SK-N-SH (cell line): ENCODE measurements around the gene TMEM132D. TPM values are rescaled to one million over a fixed set of nuclear protein-coding genes. Genes with fewer than 3 reads are reported as not detected.

Source experiments
- CTCF ChIA-PET: fragments of 300-600, 350-600 bp; formaldehyde crosslinking; extraction: SDS; loops from one replicate; lab custom pipeline; 2021; lab: Yijun Ruan, JAX
- POLR2A ChIA-PET: fragments of 350-600 bp; sonication (Branson Sonifier 250); formaldehyde crosslinking; extraction: SDS; loops from one replicate; lab custom pipeline; 2020; ENCODE audit warnings: antibody characterized with exemption, inconsistent platforms; lab: Yijun Ruan, JAX
- DNase-seq: peaks from one replicate; pipeline ENCODE4 v3.0.0; 2012
- H2AFZ ChIP-seq: fragments of 200-600 bp; sonication (generic); 2 replicates; pipeline ENCODE4 v1.8.1; 2016; ENCODE audit warnings: antibody characterized with exemption, mild to moderate bottlenecking, low read depth
- H3F3A ChIP-seq: fragments of 200-600 bp; sonication (generic); replicated peaks from 2 replicates; pipeline ENCODE3; 2016; ENCODE audit warnings: antibody characterized with exemption, mild to moderate bottlenecking; ENCODE audit not compliant: insufficient read depth
- H3K27ac ChIP-seq, 2 experiments: fragments of 200-500 bp in 1 of 2; fragments of 200-600 bp in 1 of 2; sonication (Bioruptor generic) in 1 of 2; sonication (generic), shearing (Covaris generic) in 1 of 2; 2 replicates each; pipeline versions ENCODE4 v1.5.1 to v1.6.1; 2014 to 2016; ENCODE audit warnings: low read depth in 2 of 2, inconsistent platforms in 1 of 2, low read length in 1 of 2, mild to moderate bottlenecking in 1 of 2, mixed read lengths in 1 of 2
- H3K27me3 ChIP-seq: fragments of 200-600 bp; sonication (generic), shearing (Covaris generic); 2 replicates; pipeline ENCODE4 v1.6.1; 2016; ENCODE audit warnings: mixed run types; ENCODE audit not compliant: insufficient read depth
- H3K36me3 ChIP-seq, 2 experiments: fragments of 200-500 bp in 1 of 2; fragments of 200-600 bp in 1 of 2; sonication (Bioruptor generic) in 1 of 2; sonication (generic) in 1 of 2; replicated peaks in 1 of 2; 2 replicates each; pipeline versions ENCODE3 to v1.5.1; 2014 to 2016; ENCODE audit warnings: low read length in 1 of 2, mild to moderate bottlenecking in 1 of 2; ENCODE audit not compliant: insufficient read depth in 2 of 2, control insufficient read depth in 1 of 2
- H3K4me1 ChIP-seq, 2 experiments: fragments of 200-500 bp in 1 of 2; fragments of 200-600 bp in 1 of 2; sonication (Bioruptor generic) in 1 of 2; sonication (generic), shearing (Covaris generic) in 1 of 2; 2 replicates each; pipeline versions ENCODE4 v1.5.1 to v1.6.1; 2014 to 2016; ENCODE audit warnings: low read depth in 1 of 2, low read length in 1 of 2, mixed run types in 1 of 2; ENCODE audit not compliant: insufficient read depth in 2 of 2, control insufficient read depth in 1 of 2
- H3K4me2 ChIP-seq: fragments of 200-600 bp; sonication (generic), shearing (Covaris generic); 2 replicates; pipeline ENCODE4 v1.6.1; 2017; ENCODE audit warnings: mixed run types
- H3K4me3 ChIP-seq, 2 experiments: fragments of 200-500 bp in 1 of 2; fragments of 200-600 bp in 1 of 2; sonication (Bioruptor generic) in 1 of 2; sonication (generic), shearing (Covaris generic) in 1 of 2; 2 replicates each; pipeline versions ENCODE4 v1.5.1 to v1.8.1; 2014 to 2016; ENCODE audit warnings: low read depth in 2 of 2, inconsistent platforms in 1 of 2, low read length in 1 of 2, mild to moderate bottlenecking in 1 of 2, mixed read lengths in 1 of 2, moderate library complexity in 1 of 2
- H3K79me2 ChIP-seq: fragments of 200-600 bp; sonication (generic); 2 replicates; pipeline ENCODE4 v1.8.1; 2017; ENCODE audit warnings: mild to moderate bottlenecking; ENCODE audit not compliant: insufficient read depth
- H3K9ac ChIP-seq: fragments of 200-600 bp; sonication (generic); 2 replicates; pipeline ENCODE4 v1.6.1; 2017; ENCODE audit warnings: mixed run types
- H3K9me2 ChIP-seq: fragments of 200-600 bp; sonication (generic); 2 replicates; pipeline ENCODE4 v1.6.1; 2017; ENCODE audit warnings: mixed run types
- H3K9me3 ChIP-seq: fragments of 200-600 bp; sonication (generic); 2 replicates; pipeline ENCODE4 v1.6.1; 2017; ENCODE audit warnings: mixed run types, mild to moderate bottlenecking, moderate library complexity
- H4K20me1 ChIP-seq: fragments of 200-600 bp; sonication (generic); 2 replicates; pipeline ENCODE4 v1.6.1; 2017; ENCODE audit warnings: mild to moderate bottlenecking, mixed run types; ENCODE audit not compliant: insufficient read depth
- CHD2 ChIP-seq: fragments of 150-350 bp; IDR thresholded peaks from 2 replicates; pipeline ENCODE4 v1.6.1; 2018; ENCODE audit warnings: low read length; ENCODE audit not compliant: partially characterized antibody
- ELF1 ChIP-seq: IDR thresholded peaks from 2 replicates; pipeline ENCODE4 v1.4.0; 2012
- FOXJ3 ChIP-seq: sonication (generic); formaldehyde crosslinking; IDR thresholded peaks from 2 replicates; pipeline ENCODE4 v1.5.1; 2020; ENCODE audit warnings: mild to moderate bottlenecking, missing genetic modification reagents
- FOXM1 ChIP-seq: IDR thresholded peaks from 2 replicates; pipeline ENCODE4 v1.4.0; 2012; ENCODE audit warnings: low read depth, mild to moderate bottlenecking
- GATA2 ChIP-seq: sonication (generic); formaldehyde crosslinking; IDR thresholded peaks from 2 replicates; pipeline ENCODE4 v1.5.0; 2020; ENCODE audit warnings: mild to moderate bottlenecking, missing genetic modification reagents
- JUND ChIP-seq: IDR thresholded peaks from 2 replicates; pipeline ENCODE4 v1.4.0; 2012
- MXI1 ChIP-seq: IDR thresholded peaks from 2 replicates; pipeline ENCODE4 v1.6.1; 2012; ENCODE audit warnings: mild to moderate bottlenecking, low read depth, low read length, improper control_type of control experiment
- NFIC ChIP-seq: IDR thresholded peaks from 2 replicates; pipeline ENCODE4 v1.4.0; 2012; ENCODE audit warnings: borderline replicate concordance
- RCOR1 ChIP-seq: fragments of 150-350 bp; IDR thresholded peaks from 2 replicates; pipeline ENCODE4 v1.6.1; 2017; ENCODE audit warnings: antibody characterized with exemption, low read length
- RFX5 ChIP-seq: IDR thresholded peaks from 2 replicates; pipeline ENCODE4 v1.6.1; 2012; ENCODE audit warnings: mild to moderate bottlenecking, improper control_type of control experiment, low read length
- SIN3A ChIP-seq: IDR thresholded peaks from 2 replicates; pipeline ENCODE4 v1.6.1; 2012; ENCODE audit warnings: low read depth, mild to moderate bottlenecking, low read length, moderate library complexity, borderline replicate concordance
- SMC3 ChIP-seq: IDR thresholded peaks from 2 replicates; pipeline ENCODE4 v1.6.1; 2012; ENCODE audit warnings: low read depth, low read length, improper control_type of control experiment
- TCF12 ChIP-seq: IDR thresholded peaks from 2 replicates; pipeline ENCODE4 v1.4.0; 2012
- TEAD4 ChIP-seq: IDR thresholded peaks from 2 replicates; pipeline ENCODE4 v1.4.0; 2012; ENCODE audit warnings: mild to moderate bottlenecking, borderline replicate concordance; ENCODE audit not compliant: insufficient read depth
- YY1 ChIP-seq: IDR thresholded peaks from 2 replicates; pipeline ENCODE4 v1.4.0; 2012; ENCODE audit warnings: low read depth, mild to moderate bottlenecking
- WGBS: methylation state at CpG from one replicate; pipeline ENCODE4 v1.1.6; 2017; ENCODE audit warnings: low lambda C conversion rate; 5-methylcytosine and 5-hydroxymethylcytosine counted together
- polyA plus RNA-seq, 3 experiments: library from polyadenylated mRNA; depleted of rRNA; stranded (reverse); fragments of >200 nt; gene quantifications; 2 replicates each; pipeline ENCODE4 v1.2.3, GENCODE V29; 2012
- TF ChIP-seq, protein P1 (sequence below): IDR thresholded peaks from 2 replicates; pipeline ENCODE4 v1.4.0; 2012; ENCODE audit warnings: low read depth, borderline replicate concordance
- TF ChIP-seq, protein P2 (sequence below): IDR thresholded peaks from 2 replicates; pipeline ENCODE4 v1.6.1; 2012; ENCODE audit warnings: mild to moderate bottlenecking, low read depth, low read length, moderate library complexity
- TF ChIP-seq, protein P3 (sequence below): fragments of 150-350 bp; IDR thresholded peaks from 2 replicates; pipeline ENCODE4 v1.6.1; 2016; ENCODE audit warnings: mild to moderate bottlenecking, low read depth, low read length
- TF ChIP-seq, protein P4 (sequence below): IDR thresholded peaks from 2 replicates; pipeline ENCODE4 v1.4.0; 2012; ENCODE audit warnings: low read depth, borderline replicate concordance

TMEM132D gene
- polyA plus RNA-seq, 1 of the 3 experiments (the other 2 are of a cell fraction): not detected

- Histone ChIP-seq H3K27me3 (no peaks in the 10 kb centered on the region), H3K9me2 (no peaks in the 10 kb centered on the region)
Observed at GRCh38 chr12:129585296-129585695, 318.5 kb downstream of the TMEM132D start.

GRCh38 chr12:129579879-129580278, 323.9 kb downstream of the TMEM132D start:
- no peaks in the 10 kb centered on the region for H3K79me2 ChIP-seq
- no peak for TF ChIP-seq ELF1
- TF ChIP-seq, protein P1, sequence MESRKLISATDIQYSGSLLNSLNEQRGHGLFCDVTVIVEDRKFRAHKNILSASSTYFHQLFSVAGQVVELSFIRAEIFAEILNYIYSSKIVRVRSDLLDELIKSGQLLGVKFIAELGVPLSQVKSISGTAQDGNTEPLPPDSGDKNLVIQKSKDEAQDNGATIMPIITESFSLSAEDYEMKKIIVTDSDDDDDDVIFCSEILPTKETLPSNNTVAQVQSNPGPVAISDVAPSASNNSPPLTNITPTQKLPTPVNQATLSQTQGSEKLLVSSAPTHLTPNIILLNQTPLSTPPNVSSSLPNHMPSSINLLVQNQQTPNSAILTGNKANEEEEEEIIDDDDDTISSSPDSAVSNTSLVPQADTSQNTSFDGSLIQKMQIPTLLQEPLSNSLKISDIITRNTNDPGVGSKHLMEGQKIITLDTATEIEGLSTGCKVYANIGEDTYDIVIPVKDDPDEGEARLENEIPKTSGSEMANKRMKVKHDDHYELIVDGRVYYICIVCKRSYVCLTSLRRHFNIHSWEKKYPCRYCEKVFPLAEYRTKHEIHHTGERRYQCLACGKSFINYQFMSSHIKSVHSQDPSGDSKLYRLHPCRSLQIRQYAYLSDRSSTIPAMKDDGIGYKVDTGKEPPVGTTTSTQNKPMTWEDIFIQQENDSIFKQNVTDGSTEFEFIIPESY: no peak
- no peak for TF ChIP-seq RFX5
- TF ChIP-seq CHD2: no peak
- no peak for TF ChIP-seq TCF12
- TF ChIP-seq, protein P2, sequence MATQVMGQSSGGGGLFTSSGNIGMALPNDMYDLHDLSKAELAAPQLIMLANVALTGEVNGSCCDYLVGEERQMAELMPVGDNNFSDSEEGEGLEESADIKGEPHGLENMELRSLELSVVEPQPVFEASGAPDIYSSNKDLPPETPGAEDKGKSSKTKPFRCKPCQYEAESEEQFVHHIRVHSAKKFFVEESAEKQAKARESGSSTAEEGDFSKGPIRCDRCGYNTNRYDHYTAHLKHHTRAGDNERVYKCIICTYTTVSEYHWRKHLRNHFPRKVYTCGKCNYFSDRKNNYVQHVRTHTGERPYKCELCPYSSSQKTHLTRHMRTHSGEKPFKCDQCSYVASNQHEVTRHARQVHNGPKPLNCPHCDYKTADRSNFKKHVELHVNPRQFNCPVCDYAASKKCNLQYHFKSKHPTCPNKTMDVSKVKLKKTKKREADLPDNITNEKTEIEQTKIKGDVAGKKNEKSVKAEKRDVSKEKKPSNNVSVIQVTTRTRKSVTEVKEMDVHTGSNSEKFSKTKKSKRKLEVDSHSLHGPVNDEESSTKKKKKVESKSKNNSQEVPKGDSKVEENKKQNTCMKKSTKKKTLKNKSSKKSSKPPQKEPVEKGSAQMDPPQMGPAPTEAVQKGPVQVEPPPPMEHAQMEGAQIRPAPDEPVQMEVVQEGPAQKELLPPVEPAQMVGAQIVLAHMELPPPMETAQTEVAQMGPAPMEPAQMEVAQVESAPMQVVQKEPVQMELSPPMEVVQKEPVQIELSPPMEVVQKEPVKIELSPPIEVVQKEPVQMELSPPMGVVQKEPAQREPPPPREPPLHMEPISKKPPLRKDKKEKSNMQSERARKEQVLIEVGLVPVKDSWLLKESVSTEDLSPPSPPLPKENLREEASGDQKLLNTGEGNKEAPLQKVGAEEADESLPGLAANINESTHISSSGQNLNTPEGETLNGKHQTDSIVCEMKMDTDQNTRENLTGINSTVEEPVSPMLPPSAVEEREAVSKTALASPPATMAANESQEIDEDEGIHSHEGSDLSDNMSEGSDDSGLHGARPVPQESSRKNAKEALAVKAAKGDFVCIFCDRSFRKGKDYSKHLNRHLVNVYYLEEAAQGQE: no peak
- no peak for TF ChIP-seq GATA2 (CRISPR knock-in tag)
- TF ChIP-seq JUND: no peak
- TF ChIP-seq MXI1: no peak
- TF ChIP-seq YY1: no peak
- no peak for TF ChIP-seq SMC3
- TF ChIP-seq TEAD4: no peak
- no peak for TF ChIP-seq FOXJ3 (CRISPR knock-in tag)
- TF ChIP-seq, protein P3, sequence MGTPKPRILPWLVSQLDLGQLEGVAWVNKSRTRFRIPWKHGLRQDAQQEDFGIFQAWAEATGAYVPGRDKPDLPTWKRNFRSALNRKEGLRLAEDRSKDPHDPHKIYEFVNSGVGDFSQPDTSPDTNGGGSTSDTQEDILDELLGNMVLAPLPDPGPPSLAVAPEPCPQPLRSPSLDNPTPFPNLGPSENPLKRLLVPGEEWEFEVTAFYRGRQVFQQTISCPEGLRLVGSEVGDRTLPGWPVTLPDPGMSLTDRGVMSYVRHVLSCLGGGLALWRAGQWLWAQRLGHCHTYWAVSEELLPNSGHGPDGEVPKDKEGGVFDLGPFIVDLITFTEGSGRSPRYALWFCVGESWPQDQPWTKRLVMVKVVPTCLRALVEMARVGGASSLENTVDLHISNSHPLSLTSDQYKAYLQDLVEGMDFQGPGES: no peak
- TF ChIP-seq NFIC: no peak
- TF ChIP-seq SIN3A: no peak
- TF ChIP-seq FOXM1: no peak
- TF ChIP-seq, all 33 proteins: peak for 0
- no peak overlapping the region for H2AFZ ChIP-seq
- no peak overlapping the region for H3K27ac ChIP-seq
- no peak overlapping the region for H3K4me2 ChIP-seq
- H3K9ac ChIP-seq: no peak overlapping the region
- 35% methylated on average over 5 of the region's 5 CpGs for WGBS
- no peak for DNase-seq
- ChIA-PET POLR2A (no interaction called here), CTCF (no interaction called here)
- no peak overlapping the region for H3K4me3 ChIP-seq
- H3K9me3 ChIP-seq: no peaks in the 10 kb centered on the region
- no peaks in the 10 kb centered on the region for H3K27me3 ChIP-seq
- H3K4me1 ChIP-seq: no peaks in the 10 kb centered on the region
- no peaks in the 10 kb centered on the region for H4K20me1 ChIP-seq
- no peaks in the 10 kb centered on the region for H3K36me3 ChIP-seq
- H3F3A ChIP-seq: no peaks in the 10 kb centered on the region
- H3K9me2 ChIP-seq: no peaks in the 10 kb centered on the region

More at GRCh38 chr12:129585296-129585695, 318.5 kb downstream of the TMEM132D start:
- POLR2A ChIA-PET: no interaction called here
- 60% methylated on average over 9 of the region's 9 CpGs for WGBS
- Histone ChIP-seq H4K20me1 (no peaks in the 10 kb centered on the region), H3F3A (no peaks in the 10 kb centered on the region), H2AFZ (no peak overlapping the region), H3K9ac (no peak overlapping the region), H3K36me3 (no peaks in the 10 kb centered on the region), H3K4me2 (no peak overlapping the region), H3K4me3 (no peak overlapping the region)
- no peak for DNase-seq
- TF ChIP-seq TEAD4: no peak
- TF ChIP-seq, protein P4, sequence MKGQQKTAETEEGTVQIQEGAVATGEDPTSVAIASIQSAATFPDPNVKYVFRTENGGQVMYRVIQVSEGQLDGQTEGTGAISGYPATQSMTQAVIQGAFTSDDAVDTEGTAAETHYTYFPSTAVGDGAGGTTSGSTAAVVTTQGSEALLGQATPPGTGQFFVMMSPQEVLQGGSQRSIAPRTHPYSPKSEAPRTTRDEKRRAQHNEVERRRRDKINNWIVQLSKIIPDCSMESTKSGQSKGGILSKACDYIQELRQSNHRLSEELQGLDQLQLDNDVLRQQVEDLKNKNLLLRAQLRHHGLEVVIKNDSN: no peak
- TF ChIP-seq MXI1: no peak
- no peak for TF ChIP-seq FOXM1
- TF ChIP-seq RFX5: no peak
- TF ChIP-seq GATA2 (CRISPR knock-in tag): no peak
- TF ChIP-seq RCOR1: no peak
- TF ChIP-seq, all 33 proteins: peak for 0
- no peaks in the 10 kb centered on the region for H3K9me3 ChIP-seq
- no peaks in the 10 kb centered on the region for H3K79me2 ChIP-seq
- CTCF ChIA-PET: no interaction called here
- no peak overlapping the region for H3K27ac ChIP-seq
- H3K4me1 ChIP-seq: no peaks in the 10 kb centered on the region
